Head of caudate nucleus (tissue), 42 donors: ENCODE results near the gene RASGRP3.

Source experiments
- DNase-seq, 42 donors: peaks; one replicate each; pipeline versions ENCODE4 v3.0.0 to v3.0.0-alpha.2; 2020 to 2021; ENCODE audit warnings: mixed read lengths in 7 of 42
- intact Hi-C: fragments of 100-400 bp; cut with DNase I; formaldehyde crosslinking; loops from one replicate; pipeline ENCODE4 v1.15.0; 2022

The RASGRP3 gene

GRCh38 chr2:33488178-33488690 lies 11.8 kb downstream of the RASGRP3 start:
- DNase-seq: no peak

GRCh38 chr2:33488715-33489540 lies 12.5 kb downstream of the RASGRP3 start:
- intact Hi-C loops: no loop called here

More at GRCh38 chr2:33488178-33488690, 11.8 kb downstream of the RASGRP3 start:
- intact Hi-C loops: no loop called here

GRCh38 chr2:33489835-33490431 lies 13.5 kb downstream of the RASGRP3 start:
- no peak for DNase-seq
- intact Hi-C loops: no loop called here

More at GRCh38 chr2:33488715-33489540, 12.5 kb downstream of the RASGRP3 start:
- DNase-seq: no peak

- DNase-seq: no peak
- intact Hi-C loops: no loop called here
These were observed 15.1 kb downstream of the RASGRP3 start for GRCh38 chr2:33491441-33492084.

GRCh38 chr2:33492399-33493134 lies 16.1 kb downstream of the RASGRP3 start:
- intact Hi-C loops: no loop called here
- no peak for DNase-seq

- intact Hi-C loops: no loop called here
- DNase-seq: no peak
These were observed 17.8 kb downstream of the RASGRP3 start for GRCh38 chr2:33494155-33494779.

GRCh38 chr2:33494877-33495641 lies 18.6 kb downstream of the RASGRP3 start:
- intact Hi-C loops: no loop called here
- DNase-seq: no peak

GRCh38 chr2:33495683-33496082 lies 19.2 kb downstream of the RASGRP3 start:
- intact Hi-C loops: no loop called here
- no peak for DNase-seq

- intact Hi-C loops: no loop called here
- no peak for DNase-seq
These were observed 19.7 kb downstream of the RASGRP3 start for GRCh38 chr2:33496150-33496549.

GRCh38 chr2:33496726-33497125 lies 20.3 kb downstream of the RASGRP3 start:
- intact Hi-C loops: no loop called here
- DNase-seq: no peak

- intact Hi-C loops: no loop called here
- DNase-seq: no peak
These were observed 20.8 kb downstream of the RASGRP3 start for GRCh38 chr2:33497221-33497650.

GRCh38 chr2:33498291-33498956 lies 22.0 kb downstream of the RASGRP3 start:
- DNase-seq: no peak
- intact Hi-C loops: no loop called here

- intact Hi-C loops: no loop called here
- DNase-seq: no peak
These were observed 23.7 kb downstream of the RASGRP3 start for GRCh38 chr2:33500177-33500576.

- intact Hi-C loops: no loop called here
- no peak for DNase-seq
These were observed 25.6 kb downstream of the RASGRP3 start for GRCh38 chr2:33502025-33502424.

- no peak for DNase-seq
- intact Hi-C loops: no loop called here
These were observed 26.6 kb downstream of the RASGRP3 start for GRCh38 chr2:33503002-33503401.

- intact Hi-C loops: no loop called here
- peak in 22 of 42 donors; percentile 6 to 87 (median 58) for DNase-seq
These were observed 29.5 kb downstream of the RASGRP3 start for GRCh38 chr2:33505966-33506365.

GRCh38 chr2:33509908-33510585 lies 33.6 kb downstream of the RASGRP3 start:
- intact Hi-C loops: no loop called here
- no peak for DNase-seq
